NCI-H1092 (cell line): ENCODE data around the gene ASTN1.

Source experiments
- DNase-seq: peaks from one replicate; lab custom pipeline; 2025; lab: John Stamatoyannopoulos, UW

ASTN1 gene

DNA sequence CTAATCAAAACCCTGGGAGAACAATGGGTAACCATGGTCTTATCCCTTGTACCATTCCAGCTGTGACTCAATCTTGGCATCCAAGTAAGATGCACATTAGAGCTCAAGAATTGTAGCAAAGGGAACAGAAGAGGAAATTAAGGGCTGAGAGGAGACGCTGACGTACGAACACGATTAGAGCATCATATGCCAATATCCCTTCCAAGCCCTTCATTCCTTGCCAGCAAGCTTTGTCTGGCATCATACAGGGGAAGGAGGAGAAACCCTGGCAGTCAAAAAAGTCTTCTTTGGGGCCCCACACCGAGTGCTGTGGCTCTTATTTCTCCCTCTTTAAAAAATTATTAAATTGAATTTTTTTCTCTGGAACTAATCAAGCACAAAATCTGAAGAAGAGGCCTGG is 120.9 kb downstream of the ASTN1 start:
- no peak for DNase-seq

DNA sequence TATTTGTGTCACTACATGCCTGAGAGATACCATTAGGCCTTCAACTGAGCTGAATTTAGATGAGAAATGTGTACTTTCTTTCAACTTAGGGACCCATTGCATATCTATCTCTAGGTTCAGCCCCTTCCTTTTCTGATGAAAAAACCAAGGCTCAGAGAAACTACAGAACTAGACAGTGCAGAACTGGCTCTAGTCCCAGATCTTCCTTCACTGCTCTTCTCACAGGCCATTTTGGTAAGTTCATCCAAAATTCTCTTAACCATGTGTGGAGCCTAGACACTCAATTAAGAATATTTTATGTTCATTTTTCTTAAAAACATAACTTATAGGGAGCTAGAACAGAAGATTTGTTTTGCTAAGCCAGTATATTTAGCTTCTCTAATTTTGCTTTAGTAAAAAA is 128.9 kb downstream of the ASTN1 start:
- no peak for DNase-seq

DNA sequence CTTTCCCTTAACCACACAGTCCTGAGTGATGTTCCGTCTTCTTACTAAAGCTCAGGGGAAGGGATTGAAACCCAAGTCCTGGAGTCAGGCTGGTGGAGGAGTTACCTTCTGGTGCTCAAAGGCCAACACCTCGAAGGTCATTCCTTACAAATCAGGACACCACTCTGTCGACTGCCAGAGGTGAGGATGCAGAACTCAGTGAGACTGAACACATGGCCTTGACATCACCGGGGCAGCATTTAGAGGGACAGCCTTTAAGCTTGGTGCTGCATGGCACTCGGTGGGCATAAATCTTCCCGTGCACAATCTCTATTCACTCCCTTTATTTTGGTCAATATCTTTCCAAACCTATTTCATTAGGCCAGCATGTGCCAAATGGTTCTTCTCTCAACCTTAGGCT is 130.9 kb downstream of the ASTN1 start:
- DNase-seq, result no peak

DNA sequence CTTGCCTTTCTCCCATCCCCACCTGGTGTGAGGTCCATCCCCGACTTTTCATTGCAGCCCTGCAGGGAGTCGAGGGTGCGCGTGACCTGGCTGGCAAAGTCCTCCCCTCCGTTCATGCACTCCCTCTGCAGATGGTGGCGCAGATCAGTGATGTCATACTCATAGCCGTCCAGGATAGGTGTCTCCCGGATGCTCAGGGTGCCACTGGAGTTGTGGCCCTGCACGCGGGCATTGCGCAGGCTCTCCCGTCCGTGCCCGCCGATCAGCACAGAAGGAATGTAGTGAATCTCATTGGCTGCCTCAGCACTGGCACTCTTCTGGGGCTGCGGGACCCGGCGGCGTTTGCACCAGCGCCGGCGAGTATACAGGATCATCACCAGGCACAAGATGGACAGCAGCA is 132.1 kb downstream of the ASTN1 start:
- DNase-seq, result no peak

DNA sequence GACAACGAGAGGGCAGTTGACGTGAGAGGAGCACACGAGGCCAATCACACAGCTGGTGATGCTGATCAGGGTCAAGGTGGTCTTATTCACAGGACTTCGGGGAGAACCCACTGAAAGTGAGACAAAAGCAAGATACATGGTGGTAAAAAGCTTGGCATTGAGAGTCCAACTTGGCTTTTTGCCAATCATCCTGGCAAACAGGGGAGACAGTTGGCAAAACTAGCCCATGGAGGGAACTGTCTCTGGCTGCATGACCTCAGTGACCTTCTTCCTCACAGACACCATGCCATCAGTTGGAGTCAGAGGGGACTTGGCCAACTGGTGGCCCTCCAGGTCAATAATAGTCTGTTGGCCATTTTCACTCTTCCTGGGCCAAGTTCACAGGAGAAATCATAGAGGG is 139.9 kb downstream of the ASTN1 start:
- DNase-seq, result peak; percentile 7

DNA sequence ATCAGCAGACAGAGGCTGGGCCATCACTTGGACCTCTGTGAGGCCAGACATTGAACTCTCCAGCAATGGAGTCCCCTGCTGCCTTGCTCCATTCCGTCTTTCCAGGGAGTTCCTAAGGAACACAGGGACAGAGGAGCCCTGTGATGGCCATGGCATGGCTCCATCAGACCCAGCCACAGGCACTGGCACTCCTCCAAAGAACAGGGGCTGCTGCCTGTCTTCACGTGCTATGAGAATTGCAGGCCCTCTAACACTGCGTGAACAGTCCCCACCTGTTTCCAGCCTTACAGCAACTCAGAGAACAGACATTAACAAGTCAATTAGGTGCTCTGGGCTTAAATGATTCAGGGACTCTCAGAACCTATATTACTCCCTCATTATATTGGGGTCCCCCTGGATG is 140.8 kb downstream of the ASTN1 start:
- DNase-seq, result peak; percentile 65

DNA sequence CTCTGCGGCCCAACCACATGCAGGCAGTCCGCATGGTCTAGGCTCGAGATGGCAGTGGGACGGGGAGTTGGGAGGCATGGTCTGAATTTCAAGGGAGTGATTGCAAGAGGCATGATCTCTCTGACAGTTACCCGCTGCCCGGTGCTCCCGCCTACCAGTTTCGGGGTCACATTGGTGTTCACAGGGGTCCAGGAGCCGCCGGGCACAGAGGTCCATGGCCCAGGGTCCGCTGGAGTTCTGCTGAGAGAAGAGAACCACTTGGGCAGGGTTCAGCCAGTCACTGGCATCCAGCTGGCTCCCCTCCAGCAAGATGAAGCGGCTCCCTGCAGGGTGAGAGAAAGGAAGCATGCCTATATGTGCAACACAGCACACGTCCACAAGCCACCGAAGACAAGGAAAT is 141.3 kb downstream of the ASTN1 start:
- DNase-seq, result no peak

DNA sequence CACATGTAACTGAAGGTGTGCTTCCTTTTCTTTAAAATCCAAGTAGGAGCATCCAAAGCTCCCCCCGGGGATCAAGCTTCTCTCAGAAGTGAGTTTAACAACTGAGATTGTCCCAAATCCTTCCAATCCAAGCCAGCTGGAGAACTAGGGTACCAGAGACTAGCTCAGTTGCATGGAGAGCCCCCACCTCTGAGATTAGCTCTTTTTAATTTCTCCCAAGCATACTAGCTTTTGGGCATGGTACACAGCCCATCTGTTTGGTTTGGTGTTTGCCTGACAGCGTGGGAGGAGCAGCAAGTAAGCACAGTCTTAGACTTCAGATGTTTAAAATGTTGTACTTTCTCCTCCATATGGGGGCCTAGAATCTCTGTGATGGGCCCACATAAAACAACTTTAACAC is 142.8 kb downstream of the ASTN1 start:
- no peak for DNase-seq

DNA sequence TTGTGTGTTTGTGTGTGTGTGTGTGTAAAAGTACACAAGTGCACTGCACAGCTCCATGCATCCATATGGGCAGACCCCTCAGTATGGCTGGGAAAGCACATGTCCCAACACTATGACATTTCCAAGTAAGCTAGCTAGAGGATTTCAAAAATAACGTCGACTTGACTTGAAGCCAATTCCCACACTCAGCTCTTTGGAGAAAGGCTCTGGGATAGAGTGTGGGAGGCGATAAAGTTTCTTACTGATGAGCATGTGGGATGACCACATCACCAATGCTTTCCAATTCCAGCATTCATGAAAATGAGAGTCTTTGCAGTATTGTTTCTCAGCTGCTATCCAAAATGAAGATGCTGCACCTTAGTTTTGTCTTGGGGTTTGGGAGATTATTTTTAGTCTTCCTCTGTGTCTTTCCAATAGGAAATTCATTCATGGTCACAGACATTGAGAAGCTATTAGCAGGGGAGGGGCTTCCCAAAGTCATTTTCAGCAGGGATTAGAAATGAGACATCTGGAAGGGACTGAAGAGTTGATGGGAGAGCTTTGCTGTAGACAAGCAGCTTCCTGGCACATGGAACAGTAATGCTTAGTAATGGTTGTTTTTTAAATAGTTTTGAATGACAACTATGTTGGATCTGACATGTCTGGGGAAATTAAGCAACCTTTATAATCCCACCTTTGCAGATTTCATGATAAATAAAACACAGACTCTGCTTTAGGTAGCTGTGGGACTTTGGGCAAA is 143.5 kb downstream of the ASTN1 start:
- DNase-seq, result no peak

DNA sequence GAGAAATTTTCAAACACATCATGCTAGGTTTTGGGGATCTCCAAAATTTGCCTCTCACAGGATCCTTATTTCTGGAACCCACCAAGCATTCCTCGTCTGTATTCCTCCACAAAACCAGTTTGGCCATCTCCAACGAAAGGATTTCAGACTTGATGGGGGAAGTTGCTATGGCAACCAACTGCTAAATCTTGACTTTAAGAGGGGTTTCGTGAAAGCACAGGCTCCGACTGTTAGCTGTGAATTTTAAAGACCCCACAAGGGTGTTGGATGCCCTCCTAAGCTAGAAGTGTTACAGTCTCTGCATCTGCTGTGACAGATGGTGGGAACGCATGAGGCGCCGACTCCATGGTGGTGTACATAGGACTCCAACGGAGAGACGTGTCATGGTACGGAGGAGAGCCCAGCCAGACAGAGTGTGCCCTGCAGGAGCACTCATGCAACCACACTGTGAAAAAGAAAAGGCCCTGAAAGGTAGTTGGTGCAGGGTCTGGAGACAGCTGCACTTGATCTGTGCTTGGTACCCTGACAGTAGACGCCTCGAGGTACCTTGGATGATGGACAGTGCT is 147.1 kb downstream of the ASTN1 start:
- DNase-seq, result no peak

DNA sequence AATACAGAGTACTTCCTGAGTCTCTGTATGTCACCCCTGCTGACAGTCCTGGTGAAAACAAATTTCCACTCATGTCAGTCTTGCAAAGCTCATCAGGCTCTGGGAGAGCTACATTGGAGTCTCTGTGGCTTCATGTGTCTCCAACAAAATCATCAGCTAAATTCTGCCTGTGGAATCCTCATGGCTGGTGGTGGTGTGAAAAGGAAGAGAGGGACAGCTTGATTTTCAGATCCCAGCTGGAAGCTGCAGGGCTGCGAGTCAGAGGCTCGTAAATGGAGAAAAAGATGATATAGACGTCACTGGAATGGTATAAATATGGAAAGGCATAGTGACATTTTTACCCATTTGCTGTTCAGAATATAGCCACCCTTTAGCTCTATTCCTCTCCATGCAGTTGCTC is 150.2 kb downstream of the ASTN1 start:
- DNase-seq, result no peak

DNA sequence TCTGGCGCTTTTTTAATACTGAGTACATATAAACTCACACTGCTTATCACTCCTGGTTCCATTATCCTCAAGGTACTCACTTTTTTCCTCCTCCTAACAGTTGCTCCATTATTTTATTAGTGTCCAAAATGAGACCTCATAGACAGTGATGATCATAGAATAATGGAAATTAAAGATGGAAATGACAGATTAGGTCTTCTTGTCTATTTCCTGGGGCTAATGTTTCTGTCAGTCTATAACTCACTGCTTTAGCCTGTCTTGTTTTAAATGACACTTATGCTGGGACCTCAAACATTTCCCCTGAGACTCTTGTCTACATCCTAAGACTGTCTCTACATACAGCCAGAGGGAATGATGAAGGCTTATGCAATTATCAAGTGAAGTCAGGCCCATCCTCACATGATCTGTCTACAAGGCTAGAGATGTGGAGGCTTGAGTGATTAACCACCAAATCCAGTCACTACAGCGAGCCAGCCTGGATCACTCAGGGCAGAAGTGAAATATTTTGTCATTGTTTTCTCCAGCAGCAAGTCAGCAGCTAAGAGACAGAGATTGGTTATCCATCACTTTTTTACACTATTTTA is 152.1 kb downstream of the ASTN1 start:
- no peak for DNase-seq

DNA sequence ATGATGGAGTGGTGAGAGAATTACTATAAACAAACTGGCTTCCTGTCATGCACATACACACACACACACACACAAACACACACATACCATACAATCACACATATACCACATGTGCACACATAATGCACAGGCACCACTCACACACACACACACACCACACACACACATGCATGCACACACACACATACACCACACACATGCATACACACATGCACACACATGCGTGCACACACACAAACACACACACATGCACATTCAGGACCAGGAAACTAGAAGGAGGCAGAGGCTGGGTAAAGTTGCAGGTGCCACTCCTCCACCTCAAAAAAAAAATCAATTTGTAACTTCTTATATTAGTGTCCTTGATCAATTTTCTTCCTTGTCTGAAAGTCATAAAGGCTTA is 153.0 kb downstream of the ASTN1 start:
- no peak for DNase-seq

DNA sequence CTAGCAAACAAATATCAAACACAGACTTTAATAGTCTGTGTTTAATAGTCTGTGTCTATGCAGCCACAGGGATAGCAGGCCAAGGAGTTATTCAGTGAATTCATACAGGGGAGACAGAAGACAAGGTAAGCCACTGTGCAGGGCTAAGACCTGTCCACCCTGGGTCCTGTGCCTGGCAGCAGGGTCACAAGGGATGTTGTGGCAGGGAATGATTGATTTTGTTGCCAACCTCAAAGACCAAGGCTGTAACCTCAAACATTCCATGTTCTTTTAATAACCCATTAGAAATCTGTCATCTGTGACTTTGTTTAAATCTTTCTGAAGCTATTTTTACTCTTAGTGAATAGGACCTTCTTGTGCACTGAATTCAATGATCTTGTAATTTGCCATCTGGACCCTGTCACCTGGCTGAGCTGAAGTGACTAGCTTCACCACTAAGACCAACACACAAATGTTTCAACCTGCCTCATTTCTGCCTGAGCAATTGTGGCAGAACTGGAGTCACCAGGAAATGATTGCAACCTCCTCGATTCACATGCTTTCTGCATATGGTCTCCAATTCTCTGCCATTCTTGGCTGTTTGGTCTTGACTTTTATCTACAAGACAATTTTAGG is 154.2 kb downstream of the ASTN1 start:
- no peak for DNase-seq

DNA sequence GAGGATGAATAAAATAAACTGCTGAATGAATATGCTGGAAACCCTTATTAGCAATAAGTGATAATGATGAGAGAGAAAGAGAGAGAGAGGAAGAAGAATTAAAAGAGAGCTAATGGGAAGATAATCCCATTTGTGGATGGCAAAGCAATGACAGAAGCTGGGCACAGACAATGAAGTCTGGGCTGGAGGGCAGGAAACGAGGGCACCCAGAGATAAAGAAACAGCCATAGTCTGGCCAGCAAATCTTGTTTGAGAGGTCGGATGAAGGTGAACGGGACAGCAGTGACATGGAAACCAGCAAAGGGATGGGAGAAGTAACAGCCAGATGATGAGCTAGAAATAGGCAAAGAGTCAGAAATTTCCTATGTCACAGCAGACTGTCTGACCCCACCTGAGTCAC is 155.9 kb downstream of the ASTN1 start:
- no peak for DNase-seq

DNA sequence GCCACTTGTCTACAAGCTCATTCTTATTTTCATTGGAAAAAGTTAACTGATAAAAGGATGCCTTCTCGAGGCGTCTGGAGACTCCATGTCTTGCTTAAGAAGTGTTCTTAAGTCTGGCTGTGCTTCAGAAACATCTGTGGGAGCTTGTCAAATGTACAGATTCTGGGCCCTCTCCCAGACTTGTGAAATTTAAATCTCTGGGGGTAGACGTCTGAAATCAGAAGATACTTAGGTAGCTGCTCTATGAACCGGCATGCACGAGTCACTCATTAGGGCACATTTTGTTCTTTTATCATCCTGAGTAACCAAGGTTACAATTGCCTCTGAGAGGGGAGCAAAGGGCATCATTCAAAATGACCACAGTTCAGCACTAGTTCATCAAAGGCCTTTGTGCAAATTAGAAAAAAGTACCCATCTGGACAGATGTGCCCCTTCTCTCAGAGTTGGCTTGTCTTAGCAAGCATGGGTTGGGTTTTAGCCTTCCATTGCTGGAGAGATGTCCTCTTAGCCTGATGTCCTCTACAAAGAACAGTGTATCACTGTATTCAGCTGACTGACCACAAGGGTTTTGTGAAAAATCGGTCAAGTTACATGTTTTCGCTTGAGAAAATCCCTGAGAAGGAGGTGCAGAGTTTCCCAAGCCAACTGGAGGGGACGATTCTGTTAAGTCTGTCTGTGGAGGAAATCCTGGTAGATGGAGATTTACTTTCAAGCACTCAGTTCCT is 156.9 kb downstream of the ASTN1 start:
- no peak for DNase-seq

DNA sequence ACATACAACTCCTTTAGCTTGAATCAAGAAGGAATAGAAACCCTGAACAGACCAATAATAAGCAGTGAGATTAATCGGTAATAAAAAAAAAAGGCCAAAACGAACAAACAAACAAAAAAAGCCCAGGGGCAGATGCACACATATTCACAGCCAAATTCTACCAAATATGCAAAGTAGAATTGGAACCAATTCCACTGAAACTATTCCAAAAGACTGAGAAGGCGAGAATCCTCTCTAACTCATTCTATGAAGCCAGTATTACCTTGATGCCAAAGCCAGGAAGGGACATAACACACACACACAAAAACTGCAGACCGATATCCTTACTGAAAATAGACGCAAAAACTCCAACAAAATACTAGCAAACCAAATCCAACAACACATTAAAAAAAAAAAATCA is 161.6 kb downstream of the ASTN1 start:
- no peak for DNase-seq

DNA sequence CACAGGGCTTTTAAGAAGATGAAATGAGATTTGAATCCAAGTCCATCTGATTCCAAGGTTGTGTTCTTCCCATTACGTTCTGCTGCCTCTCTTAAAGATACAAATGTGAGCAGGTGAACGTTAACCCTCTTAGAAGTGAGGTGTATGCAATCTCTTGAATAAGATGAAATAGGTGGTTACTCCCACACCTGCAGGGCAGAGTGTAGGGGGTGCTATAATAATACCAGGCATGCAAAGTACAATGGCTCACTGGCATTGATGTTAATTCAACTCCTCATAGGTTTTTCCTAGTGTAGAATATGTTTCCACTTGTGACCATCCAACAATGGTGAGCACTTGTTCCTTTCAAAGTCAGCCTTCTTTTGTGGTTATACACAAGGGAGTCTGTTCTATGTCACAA is 163.0 kb downstream of the ASTN1 start:
- no peak for DNase-seq

DNA sequence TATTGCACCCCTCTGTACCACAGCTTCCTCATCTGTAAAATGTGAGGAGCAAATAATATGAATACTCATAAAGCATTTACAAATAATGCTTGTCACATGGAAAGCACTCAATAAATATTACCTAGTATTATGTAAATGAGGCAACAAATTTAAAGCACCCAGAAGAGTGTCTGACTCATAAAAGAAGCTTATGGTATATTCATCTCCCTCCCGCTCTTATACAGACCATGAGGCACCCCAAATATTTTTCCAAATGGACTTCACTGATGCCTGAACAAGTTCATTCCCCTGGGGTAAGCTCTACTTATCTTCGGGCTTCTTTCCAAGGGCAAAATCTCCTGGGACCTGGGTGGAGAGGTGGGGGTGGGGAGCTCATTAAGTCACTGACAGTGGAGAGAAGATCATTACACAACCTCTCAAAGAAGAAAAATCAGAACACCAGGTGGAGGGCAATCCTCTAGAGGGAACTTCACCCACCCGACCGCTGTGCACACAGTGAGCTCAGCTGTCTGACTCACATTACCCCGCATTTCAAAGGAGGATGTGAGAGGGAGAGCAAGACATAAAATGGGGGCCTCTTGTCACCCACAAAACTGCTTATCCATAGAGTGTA is 166.2 kb downstream of the ASTN1 start:
- peak; percentile 86 for DNase-seq

DNA sequence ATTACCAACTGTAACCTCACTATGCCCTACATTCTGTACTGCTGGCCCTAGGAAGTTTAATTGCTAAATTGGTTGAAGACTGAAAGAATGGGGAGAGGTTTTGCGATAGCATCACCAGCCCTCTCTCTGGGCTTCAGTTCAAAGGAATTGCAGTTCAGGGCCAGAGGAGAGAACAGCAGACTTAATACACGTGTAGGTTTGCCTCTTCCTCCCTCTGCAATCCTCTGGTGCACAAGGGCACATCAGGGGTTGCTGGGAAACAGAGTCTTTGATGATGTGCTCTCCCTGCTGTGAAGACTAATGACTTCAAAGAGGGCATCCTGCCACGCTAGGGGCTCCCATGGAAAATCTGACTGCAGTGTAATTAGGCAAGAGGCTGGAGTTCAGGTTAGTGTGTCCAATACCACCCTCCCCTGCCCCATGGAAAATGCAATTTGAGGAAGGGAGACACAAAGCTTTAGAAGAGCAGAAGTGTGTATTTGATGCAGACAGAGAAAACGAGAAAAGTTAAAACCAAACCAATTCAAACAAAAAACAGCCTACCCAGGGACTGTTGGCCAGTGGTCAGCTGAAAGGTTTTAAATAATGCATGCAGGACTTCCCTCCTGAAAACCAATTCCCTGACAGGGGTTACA is 167.9 kb downstream of the ASTN1 start:
- DNase-seq, result peak; percentile 54

DNA sequence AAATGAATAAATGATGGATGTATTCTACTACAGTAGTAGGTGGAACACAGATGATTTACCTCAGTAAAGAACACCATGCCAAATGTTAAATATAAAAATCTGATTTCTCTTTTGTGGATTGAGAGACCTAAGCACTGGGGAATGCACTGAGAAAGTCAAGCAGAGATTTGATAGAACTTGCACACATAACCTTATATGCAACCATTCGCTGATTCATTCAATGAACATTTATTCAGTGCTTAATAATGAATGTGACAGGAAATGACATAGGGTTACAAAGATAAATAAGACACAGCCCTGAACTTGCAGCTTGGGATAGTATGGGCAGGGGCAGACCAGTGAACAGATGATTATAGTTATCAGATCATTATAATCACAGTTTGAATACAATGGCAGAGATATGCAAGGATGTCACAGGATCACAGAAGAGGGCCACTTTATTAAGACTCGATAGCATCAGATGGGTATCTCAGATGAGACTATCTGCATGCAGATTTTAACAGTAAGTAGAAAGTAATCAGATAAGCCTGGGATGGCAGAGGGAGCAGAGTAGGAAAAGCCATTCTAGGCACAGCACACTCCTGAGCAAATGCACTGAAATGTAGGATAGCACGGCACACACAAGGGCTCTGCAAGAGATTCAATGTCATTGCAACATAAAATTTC is 169.4 kb downstream of the ASTN1 start:
- no peak for DNase-seq
